Stimulated activated CD4-positive, alpha-beta T cell treated with anti-CD3 and anti-CD28 coated beads, TNF-alpha, amount 100 ng/mL, for 1 hour (primary cell): Measurements from ENCODE around the gene DRGX.
A peak's percentile ranks its signal among the peaks of the same experiment; 100 is the strongest.

Experiments used
- DNase-seq, 3 donors: peaks; one replicate each; pipeline ENCODE4 v3.0.0-alpha.2; 2020; ENCODE audit warnings: low read depth in 3 of 3, low spot score in 1 of 3

Gene DRGX

DNA sequence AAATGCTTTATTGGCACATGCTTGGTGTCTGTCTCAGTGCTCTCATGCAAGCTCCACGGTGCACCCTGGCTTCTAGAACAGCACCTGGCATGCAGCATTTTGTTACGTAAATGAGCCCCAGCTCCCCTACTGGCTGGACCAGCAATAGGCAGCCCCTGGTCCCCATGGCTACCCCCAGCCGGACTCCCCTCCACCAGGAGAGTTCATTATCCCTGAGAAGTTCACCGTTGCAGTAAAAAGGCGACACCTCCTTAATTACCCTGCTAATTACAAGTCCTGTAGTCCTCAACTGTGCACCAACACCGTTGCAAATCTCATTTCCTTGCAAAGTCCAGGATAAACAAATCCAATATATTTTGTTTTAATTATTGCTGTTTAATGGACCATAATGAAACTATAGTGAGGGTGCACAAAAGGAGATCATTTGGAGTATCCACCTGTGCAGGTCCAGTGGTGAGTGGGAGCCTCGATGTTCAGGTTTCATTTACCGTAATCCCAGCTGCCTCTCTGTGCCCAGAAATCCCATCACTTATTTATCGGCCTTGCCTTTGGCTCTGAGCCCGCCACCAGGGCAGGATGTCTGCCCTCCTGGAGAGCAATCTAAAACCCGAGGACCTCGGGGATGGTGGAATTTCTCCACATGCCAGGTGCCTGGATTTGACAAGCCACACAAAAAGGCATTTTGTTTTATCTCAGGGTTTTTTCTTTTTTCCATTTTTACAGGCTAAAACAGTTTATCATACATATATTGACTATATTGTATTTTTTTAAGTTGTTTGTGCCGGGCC lies 12.8 kb upstream of the DRGX start:
- DNase-seq, result no peak

DNA sequence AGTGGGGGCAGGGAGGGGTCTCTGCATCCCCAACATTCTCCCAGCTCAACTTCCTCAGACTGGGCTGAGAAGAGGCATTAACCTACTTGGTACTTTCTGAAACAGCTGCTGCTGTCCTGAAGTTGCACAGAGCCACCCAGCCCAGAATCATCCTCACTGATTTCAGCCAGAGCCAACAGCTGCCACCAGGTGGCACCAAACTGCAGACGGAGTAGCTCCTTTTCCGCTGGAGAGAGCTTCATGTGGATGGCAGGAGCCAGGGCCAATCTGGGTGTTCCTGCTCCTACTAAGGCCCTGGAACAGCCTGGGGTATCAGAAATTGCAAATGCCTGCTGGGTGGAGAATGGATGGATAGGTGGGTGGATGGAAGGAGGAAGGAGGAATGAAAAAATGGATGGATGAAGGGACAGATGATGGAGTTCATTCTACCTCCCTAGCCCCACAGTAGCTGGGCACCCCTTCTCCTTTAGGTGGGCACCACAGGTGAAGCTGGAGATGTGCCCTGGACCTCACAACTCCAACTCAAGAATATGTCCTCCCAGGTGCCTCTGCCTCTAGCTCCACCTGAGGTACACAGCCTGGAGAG lies 11.8 kb upstream of the DRGX start:
- peak; percentile 28 to 60 (median 36) for DNase-seq

- no peak for DNase-seq
Measured at GRCh38 chr10:49407151-49407550, 11.3 kb upstream of the DRGX start.

GRCh38 chr10:49404321-49404878 lies 8.5 kb upstream of the DRGX start:
- no peak for DNase-seq

GRCh38 chr10:49403363-49403762 lies 7.5 kb upstream of the DRGX start:
- DNase-seq, result no peak

GRCh38 chr10:49400365-49400764 lies 4.5 kb upstream of the DRGX start:
- DNase-seq, result no peak

GRCh38 chr10:49398986-49399385 lies 3.1 kb upstream of the DRGX start:
- no peak for DNase-seq

- peak in 2 of 3 donors; percentile 5 to 24 for DNase-seq
Measured at GRCh38 chr10:49398000-49398861, 2.3 kb upstream of the DRGX start.

DNA sequence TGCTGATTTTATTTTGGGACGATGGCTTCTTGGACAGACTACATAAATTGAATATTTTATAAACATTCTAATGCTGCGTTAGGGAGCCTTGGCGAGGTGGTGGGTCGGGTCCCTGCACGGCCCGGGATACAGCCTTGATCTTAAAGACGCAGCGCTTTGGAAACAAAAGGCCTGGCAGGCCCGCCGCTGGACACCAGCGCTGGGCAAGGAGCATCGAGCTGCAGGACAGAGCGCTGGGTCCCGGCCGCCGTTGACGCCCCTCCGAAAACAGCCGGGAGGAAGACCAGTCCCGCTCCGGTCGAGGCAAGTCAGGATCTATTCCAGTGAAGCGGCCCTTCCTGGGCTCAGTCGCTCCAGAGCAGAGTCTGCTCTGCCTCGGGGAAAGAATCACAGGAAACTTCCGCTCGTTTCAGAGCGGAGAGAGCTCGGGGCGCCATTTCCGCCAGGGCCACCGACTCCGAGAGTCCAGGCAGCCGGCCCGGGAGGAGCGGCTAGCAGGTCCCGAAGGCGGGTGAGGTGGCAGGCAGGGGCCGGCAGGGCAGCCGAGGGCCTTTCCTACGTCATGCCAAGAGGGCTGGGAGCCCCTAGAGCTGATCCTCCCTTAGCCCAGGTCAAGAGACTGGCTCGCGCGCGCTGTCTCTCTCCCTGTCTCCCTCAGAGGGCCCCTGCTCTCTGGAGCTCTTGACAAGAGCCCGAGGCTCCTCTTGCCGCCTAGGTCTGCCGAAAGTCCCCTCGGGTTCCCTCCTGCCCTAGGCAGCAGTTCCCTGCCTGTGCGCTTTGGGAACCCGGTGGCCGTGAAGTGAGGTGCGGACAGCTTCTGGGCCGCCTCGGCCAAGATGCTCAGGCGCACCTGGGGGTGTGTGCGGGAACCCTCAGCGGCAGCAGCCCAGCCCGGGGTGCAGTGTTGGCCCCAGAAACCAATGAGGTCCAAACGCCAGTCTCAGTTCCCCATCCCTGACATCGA lies 1.4 kb upstream of the DRGX start:
- DNase-seq, result no peak

DNA sequence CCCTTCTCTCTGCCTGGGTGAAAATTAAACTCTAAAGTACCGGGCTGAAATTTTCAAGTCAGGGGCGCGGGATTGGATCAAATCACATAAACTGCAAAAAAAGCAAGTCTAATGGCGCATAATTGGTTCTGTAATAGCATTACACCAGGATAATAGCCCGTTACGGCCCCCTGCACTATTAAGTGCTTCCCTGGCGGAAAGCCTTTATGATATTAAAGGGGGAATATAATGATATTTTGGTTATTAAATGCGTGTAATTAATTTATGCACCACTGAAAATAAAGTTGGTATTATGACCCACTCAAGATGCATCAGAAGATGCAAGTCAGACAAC lies 744 bp upstream of the DRGX start:
- no peak for DNase-seq

GRCh38 chr10:49394933-49395740 lies 752 bp downstream of the DRGX start:
- no peak for DNase-seq

DNA sequence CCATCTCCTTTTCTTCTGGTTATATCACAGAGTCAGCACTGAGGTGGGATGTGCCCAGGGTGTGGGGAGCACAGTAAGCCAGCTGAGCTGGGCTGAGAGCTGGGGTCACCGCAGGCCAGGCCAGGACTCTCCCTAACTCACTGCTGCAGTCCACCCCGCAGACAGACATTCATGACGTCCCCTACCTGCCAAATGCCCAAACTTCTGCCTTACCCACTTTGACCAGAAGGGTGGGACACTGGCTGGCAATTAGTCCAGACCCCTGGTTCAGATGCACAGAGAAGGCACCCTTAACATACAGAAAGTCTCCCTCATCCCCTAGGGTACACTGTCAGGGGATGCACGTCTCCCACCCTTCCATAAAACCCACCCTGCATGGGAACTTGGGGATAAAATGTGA lies 2.1 kb downstream of the DRGX start:
- no peak for DNase-seq

DNA sequence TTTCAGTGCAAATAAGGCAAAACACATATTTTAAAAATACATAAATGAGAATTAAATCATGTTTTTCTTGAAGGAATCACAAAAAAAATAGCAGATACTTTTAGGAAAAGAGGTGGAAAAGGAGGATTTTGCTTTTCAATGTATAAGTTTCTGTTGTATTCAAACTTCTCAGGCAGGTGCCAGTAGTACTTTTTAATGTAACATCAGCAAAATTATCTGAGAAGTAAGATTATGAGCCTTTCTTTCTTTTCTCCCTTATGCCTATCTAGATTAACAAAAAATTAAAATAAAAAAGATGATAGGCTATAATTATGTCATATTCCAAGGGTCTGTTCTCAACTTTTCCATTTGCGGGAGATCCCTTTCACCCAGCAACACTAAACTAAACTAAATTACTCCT lies 2.6 kb downstream of the DRGX start:
- no peak for DNase-seq

DNA sequence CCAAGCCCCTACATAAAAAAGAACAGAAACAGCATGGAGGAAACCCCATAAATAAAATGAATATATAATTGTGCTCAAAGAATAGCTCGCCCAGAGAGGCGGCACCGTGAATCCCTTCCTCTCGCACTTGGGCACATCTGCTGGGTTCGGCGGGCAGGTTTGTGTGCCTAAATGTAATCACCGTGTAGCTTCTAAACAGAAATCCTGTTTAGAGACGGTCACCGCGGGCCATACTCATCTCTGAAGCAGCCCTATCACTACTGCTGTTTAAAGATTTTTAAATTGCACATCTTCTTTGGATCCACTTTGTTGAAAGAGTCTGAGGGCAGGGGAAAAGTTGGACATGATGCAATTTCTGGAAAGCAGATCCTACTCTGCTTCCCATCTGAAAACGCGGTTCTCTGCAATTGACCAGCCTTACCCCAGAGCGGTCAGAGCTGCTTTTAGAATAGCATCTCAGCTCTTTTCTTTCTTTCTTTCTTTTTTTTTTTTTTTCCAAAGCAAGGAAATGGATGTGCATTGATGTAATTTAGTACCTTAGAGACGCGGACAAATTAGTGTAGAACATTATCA lies 6.4 kb downstream of the DRGX start:
- DNase-seq, result no peak

DNA sequence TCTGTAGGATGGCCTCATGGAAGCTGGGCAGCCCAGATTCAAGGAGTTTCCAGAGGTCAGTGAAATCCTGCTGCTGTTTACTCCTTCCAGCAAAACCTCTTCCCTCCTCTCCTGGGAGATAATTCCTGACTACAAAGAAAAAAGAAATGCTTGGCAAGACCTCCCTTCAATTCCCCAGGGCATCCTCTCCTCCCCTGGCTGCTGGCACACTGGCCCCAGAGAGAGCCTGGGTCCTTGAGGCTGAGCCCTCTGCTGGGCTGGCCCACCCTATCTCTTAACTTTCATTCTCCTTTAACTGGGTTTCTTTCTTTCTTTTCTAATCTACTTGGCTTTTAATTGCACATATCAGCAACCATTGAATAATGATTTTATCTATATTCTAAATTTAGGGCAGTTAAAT lies 7.7 kb downstream of the DRGX start:
- no peak for DNase-seq

- DNase-seq, result no peak
Measured at GRCh38 chr10:49387071-49387470, 8.8 kb downstream of the DRGX start.

GRCh38 chr10:49385939-49386922 lies 9.7 kb downstream of the DRGX start:
- no peak for DNase-seq

DNA sequence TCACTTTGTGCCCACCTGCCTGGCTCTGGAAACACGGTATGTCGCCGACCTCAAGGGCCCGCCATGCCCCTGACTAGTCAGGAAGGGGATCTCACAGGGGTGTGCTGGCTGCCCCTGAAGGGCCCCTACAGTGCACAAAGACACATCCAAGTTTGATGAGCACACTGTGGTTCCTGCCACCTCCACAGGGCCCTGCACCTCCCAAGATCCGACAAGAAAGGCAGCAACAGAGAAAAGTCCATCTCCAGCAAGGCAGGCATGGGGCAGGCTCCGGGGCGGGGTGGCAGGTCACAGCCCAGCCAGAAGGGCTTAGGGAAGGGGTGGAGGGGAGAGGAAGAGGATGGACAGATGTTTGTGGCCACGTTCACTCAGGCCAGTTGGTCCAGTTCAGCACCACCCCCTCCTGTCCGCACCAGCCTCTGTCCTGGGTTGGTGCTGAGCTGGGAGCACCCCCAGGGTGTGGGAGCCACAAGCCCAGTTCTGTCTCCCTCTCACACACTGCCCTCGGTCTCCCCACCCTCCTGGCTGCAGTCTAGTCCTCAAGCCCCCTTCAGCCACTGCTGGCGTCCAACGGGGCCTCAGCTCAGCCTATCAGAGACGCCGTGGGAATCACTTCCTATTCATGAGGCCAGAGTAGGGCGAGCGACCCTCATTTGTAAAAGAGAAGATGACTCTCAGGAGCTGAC lies 11.5 kb downstream of the DRGX start:
- no peak for DNase-seq
